Neural progenitor cell (in vitro differentiated cells): ENCODE data around the gene TBC1D4. TPM values are rescaled to one million over a fixed set of nuclear protein-coding genes. Genes with fewer than 3 reads are reported as not detected.

Source experiments
- DNase-seq: peaks from one replicate; pipeline ENCODE4 v3.0.0-alpha.2; 2016; ENCODE audit warnings: low spot score
- H2AFZ ChIP-seq: fragments of 200-600 bp; sonication (generic); replicated peaks from 2 replicates; pipeline ENCODE4 v1.6.1; 2016; ENCODE audit warnings: antibody characterized with exemption
- H3F3A ChIP-seq: fragments of 200-600 bp; sonication (generic); 2 replicates; pipeline ENCODE4 v1.6.1; 2016; ENCODE audit warnings: antibody characterized with exemption, low read depth
- H3K27ac ChIP-seq: fragments of 200-600 bp; sonication (generic); 2 replicates; pipeline ENCODE4 v1.5.1; 2016; ENCODE audit warnings: mild to moderate bottlenecking
- H3K27me3 ChIP-seq: fragments of 200-600 bp; sonication (generic); 2 replicates; pipeline ENCODE4 v1.6.1; 2016; ENCODE audit warnings: mild to moderate bottlenecking, moderate library complexity
- H3K36me3 ChIP-seq: fragments of 200-600 bp; sonication (generic); 2 replicates; pipeline ENCODE4 v1.5.1; 2016
- H3K4me1 ChIP-seq: fragments of 200-600 bp; sonication (generic); 2 replicates; pipeline ENCODE4 v1.6.1; 2016; ENCODE audit warnings: mixed run types
- H3K4me2 ChIP-seq: fragments of 200-600 bp; sonication (generic); 2 replicates; pipeline ENCODE4 v1.6.1; 2016
- H3K4me3 ChIP-seq: fragments of 200-600 bp; sonication (generic); 2 replicates; pipeline ENCODE4 v1.5.1; 2016
- H3K79me2 ChIP-seq: fragments of 200-600 bp; sonication (generic); 2 replicates; pipeline ENCODE4 v1.6.1; 2016; ENCODE audit warnings: low read depth
- H3K9ac ChIP-seq: fragments of 200-600 bp; sonication (generic); 2 replicates; pipeline ENCODE4 v1.6.1; 2016
- H3K9me3 ChIP-seq: fragments of 200-600 bp; sonication (generic); 2 replicates; pipeline ENCODE4 v1.5.1; 2016; ENCODE audit warnings: low read depth
- H4K20me1 ChIP-seq: fragments of 200-600 bp; sonication (generic); 2 replicates; pipeline ENCODE4 v1.6.1; 2016; ENCODE audit warnings: low read depth
- H3K27ac Mint-ChIP-seq: 3 replicates; pipeline ENCODE4 v1.8.0; 2021; ENCODE audit warnings: mixed read lengths
- H3K27me3 Mint-ChIP-seq: 2 replicates; pipeline ENCODE4 v1.8.0; 2022; ENCODE audit warnings: low read depth, mild to moderate bottlenecking, inconsistent platforms, moderate library complexity, mixed read lengths; ENCODE audit not compliant: insufficient read depth
- H3K36me3 Mint-ChIP-seq: 3 replicates; pipeline ENCODE4 v1.8.0; 2021; ENCODE audit warnings: mixed read lengths
- H3K4me1 Mint-ChIP-seq: 3 replicates; pipeline ENCODE4 v1.8.0; 2021; ENCODE audit warnings: mixed read lengths
- H3K4me3 Mint-ChIP-seq: 3 replicates; pipeline ENCODE4 v1.8.0; 2021; ENCODE audit warnings: mild to moderate bottlenecking, moderate library complexity, mixed read lengths
- H3K9me3 Mint-ChIP-seq: 3 replicates; pipeline ENCODE4 v1.8.0; 2020; ENCODE audit warnings: mixed read lengths
- EZH2 ChIP-seq: fragments of 200-600 bp; sonication (generic); IDR thresholded peaks from 2 replicates; pipeline ENCODE4 v1.6.1; 2017; ENCODE audit warnings: antibody characterized with exemption, mild to moderate bottlenecking, moderate library complexity
- EZH2phosphoT487 ChIP-seq: fragments of 200-600 bp; sonication (generic); IDR thresholded peaks from 2 replicates; pipeline ENCODE4 v1.6.1; 2017; ENCODE audit warnings: antibody characterized with exemption
- total RNA-seq: library from RNA; depleted of rRNA; stranded (reverse); fragments of >200 nt; gene quantifications from 2 replicates; pipeline ENCODE4 v1.2.3, GENCODE V29; 2015; ENCODE audit warnings: low replicate concordance
- TF ChIP-seq, protein P1 (sequence below): fragments of 200-600 bp; sonication (generic); IDR thresholded peaks from 2 replicates; pipeline ENCODE4 v1.5.1; 2017; ENCODE audit warnings: antibody characterized with exemption, mild to moderate bottlenecking

Gene TBC1D4
- total RNA-seq, 1 donor from 2014 or later: 14.3 TPM

DNA sequence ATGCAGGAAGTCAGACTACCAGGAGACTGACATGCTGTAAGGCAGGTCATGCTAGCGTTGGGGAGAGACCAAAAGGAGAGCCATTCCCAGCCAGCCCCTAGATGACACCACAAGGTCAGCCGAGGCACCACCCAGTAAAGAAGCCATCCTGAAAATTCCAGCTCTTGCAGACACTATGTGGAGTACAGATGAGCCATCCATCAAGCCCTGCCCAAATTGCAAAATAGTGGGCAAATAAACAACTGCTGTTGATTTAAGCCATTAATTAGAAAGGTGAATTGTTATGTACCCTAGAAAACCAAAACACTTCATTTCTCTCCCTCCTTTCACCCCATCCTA is 82.1 kb downstream of the TBC1D4 start:
- H3K27ac Mint-ChIP-seq: no peak overlapping the region

GRCh38 chr13:75399168-75399878 is 82.6 kb downstream of the TBC1D4 start:
- Histone ChIP-seq H3K9me3 (no peaks in the 10 kb centered on the region), H3K27me3 (no peaks in the 10 kb centered on the region), H3K36me3 (no peaks in the 10 kb centered on the region), H3K4me2 (no peak overlapping the region), H3K4me3 (no peak overlapping the region), H4K20me1 (no peaks in the 10 kb centered on the region), H3K4me1 (no peaks in the 10 kb centered on the region), H3K79me2 (no peaks in the 10 kb centered on the region), H3F3A (no peaks in the 10 kb centered on the region), H3K27ac (no peak overlapping the region), H3K9ac (no peak overlapping the region), H2AFZ (no peak overlapping the region)
- no peaks in the 10 kb centered on the region for H3K27me3 Mint-ChIP-seq
- TF ChIP-seq EZH2 (no peak), EZH2phosphoT487 (no peak)
- TF ChIP-seq, protein P1, sequence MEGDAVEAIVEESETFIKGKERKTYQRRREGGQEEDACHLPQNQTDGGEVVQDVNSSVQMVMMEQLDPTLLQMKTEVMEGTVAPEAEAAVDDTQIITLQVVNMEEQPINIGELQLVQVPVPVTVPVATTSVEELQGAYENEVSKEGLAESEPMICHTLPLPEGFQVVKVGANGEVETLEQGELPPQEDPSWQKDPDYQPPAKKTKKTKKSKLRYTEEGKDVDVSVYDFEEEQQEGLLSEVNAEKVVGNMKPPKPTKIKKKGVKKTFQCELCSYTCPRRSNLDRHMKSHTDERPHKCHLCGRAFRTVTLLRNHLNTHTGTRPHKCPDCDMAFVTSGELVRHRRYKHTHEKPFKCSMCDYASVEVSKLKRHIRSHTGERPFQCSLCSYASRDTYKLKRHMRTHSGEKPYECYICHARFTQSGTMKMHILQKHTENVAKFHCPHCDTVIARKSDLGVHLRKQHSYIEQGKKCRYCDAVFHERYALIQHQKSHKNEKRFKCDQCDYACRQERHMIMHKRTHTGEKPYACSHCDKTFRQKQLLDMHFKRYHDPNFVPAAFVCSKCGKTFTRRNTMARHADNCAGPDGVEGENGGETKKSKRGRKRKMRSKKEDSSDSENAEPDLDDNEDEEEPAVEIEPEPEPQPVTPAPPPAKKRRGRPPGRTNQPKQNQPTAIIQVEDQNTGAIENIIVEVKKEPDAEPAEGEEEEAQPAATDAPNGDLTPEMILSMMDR: no peak
- H3K36me3 Mint-ChIP-seq: no peaks in the 10 kb centered on the region
- DNase-seq: no peak
- H3K27ac Mint-ChIP-seq: no peak overlapping the region
- peaks cover 22% of the 10 kb centered on the region for H3K4me1 Mint-ChIP-seq
- H3K4me3 Mint-ChIP-seq: no peak overlapping the region
- peaks cover 18% of the 10 kb centered on the region for H3K9me3 Mint-ChIP-seq

More for the DNA sequence above, 82.1 kb downstream of the TBC1D4 start:
- no peak for DNase-seq
- H3K36me3 ChIP-seq: no peaks in the 10 kb centered on the region
- H3K27me3 Mint-ChIP-seq: no peaks in the 10 kb centered on the region
- H3F3A ChIP-seq: no peaks in the 10 kb centered on the region
- H3K4me3 ChIP-seq: no peak overlapping the region
- no peaks in the 10 kb centered on the region for H3K79me2 ChIP-seq
- H3K9ac ChIP-seq: no peak overlapping the region
- H3K4me3 Mint-ChIP-seq: no peak overlapping the region
- H2AFZ ChIP-seq: no peak overlapping the region
- no peaks in the 10 kb centered on the region for H4K20me1 ChIP-seq
- peaks cover 18% of the 10 kb centered on the region for H3K9me3 Mint-ChIP-seq
- no peak overlapping the region for H3K4me2 ChIP-seq
- H3K9me3 ChIP-seq: no peaks in the 10 kb centered on the region
- no peak overlapping the region for H3K27ac ChIP-seq
- TF ChIP-seq EZH2phosphoT487 (no peak), EZH2 (no peak)
- TF ChIP-seq, protein P1: no peak
- H3K36me3 Mint-ChIP-seq: no peaks in the 10 kb centered on the region
- H3K27me3 ChIP-seq: no peaks in the 10 kb centered on the region
- peaks cover 26% of the 10 kb centered on the region for H3K4me1 Mint-ChIP-seq
- no peaks in the 10 kb centered on the region for H3K4me1 ChIP-seq

GRCh38 chr13:75398072-75398471 is 83.9 kb downstream of the TBC1D4 start:
- no peaks in the 10 kb centered on the region for H3K9me3 ChIP-seq
- no peaks in the 10 kb centered on the region for H3K4me1 ChIP-seq
- no peaks in the 10 kb centered on the region for H3K36me3 ChIP-seq
- TF ChIP-seq, protein P1: no peak
- no peak for TF ChIP-seq EZH2
- no peak for TF ChIP-seq EZH2phosphoT487
- H4K20me1 ChIP-seq: no peaks in the 10 kb centered on the region
- Mint-ChIP-seq H3K9me3 (peaks cover 18% of the 10 kb centered on the region), H3K27ac (no peak overlapping the region), H3K27me3 (no peaks in the 10 kb centered on the region), H3K4me1 (peaks cover 11% of the 10 kb centered on the region), H3K36me3 (no peaks in the 10 kb centered on the region), H3K4me3 (no peak overlapping the region)
- H3F3A ChIP-seq: no peaks in the 10 kb centered on the region
- no peak overlapping the region for H3K27ac ChIP-seq
- no peak overlapping the region for H3K4me3 ChIP-seq
- no peak for DNase-seq
- no peak overlapping the region for H3K4me2 ChIP-seq
- no peaks in the 10 kb centered on the region for H3K79me2 ChIP-seq
- no peaks in the 10 kb centered on the region for H3K27me3 ChIP-seq
- H2AFZ ChIP-seq: no peak overlapping the region
- H3K9ac ChIP-seq: no peak overlapping the region
